Embryonic facial prominence (tissue), 1 donor: Measurements from ENCODE around the gene TCF12.

Experiments
- DNase-seq: peaks from one replicate; pipeline ENCODE4 v3.0.0-alpha.2; 2016; ENCODE audit errors: extremely low spot score

Gene TCF12

GRCh38 chr15:57296473-57297162 lies 378.2 kb downstream of the TCF12 start:
- DNase-seq, result no peak

GRCh38 chr15:57297163-57297593 lies 378.7 kb downstream of the TCF12 start:
- no peak for DNase-seq

- no peak for DNase-seq
Observed at GRCh38 chr15:57297630-57298029, 379.2 kb downstream of the TCF12 start.

- no peak for DNase-seq
Observed at GRCh38 chr15:57298204-57298603, 379.8 kb downstream of the TCF12 start.

GRCh38 chr15:57298843-57299550 lies 380.6 kb downstream of the TCF12 start:
- no peak for DNase-seq

- DNase-seq, result no peak
Observed at GRCh38 chr15:57301307-57301706, 382.9 kb downstream of the TCF12 start.

GRCh38 chr15:57302640-57303257 lies 384.3 kb downstream of the TCF12 start:
- no peak for DNase-seq

GRCh38 chr15:57305009-57305408 lies 386.6 kb downstream of the TCF12 start:
- DNase-seq, result no peak

- DNase-seq, result no peak
Observed at GRCh38 chr15:57306161-57306943, 387.9 kb downstream of the TCF12 start.

GRCh38 chr15:57306944-57307411 lies 388.5 kb downstream of the TCF12 start:
- DNase-seq, result no peak

- DNase-seq, result no peak
Observed at GRCh38 chr15:57307527-57308169, 389.2 kb downstream of the TCF12 start.

- DNase-seq, result no peak
Observed at GRCh38 chr15:57308170-57308545, 389.7 kb downstream of the TCF12 start.

- no peak for DNase-seq
Observed at GRCh38 chr15:57309856-57310760, 391.7 kb downstream of the TCF12 start.

GRCh38 chr15:57310876-57311275 lies 392.4 kb downstream of the TCF12 start:
- no peak for DNase-seq

- DNase-seq, result no peak
Observed at GRCh38 chr15:57312006-57312317, 393.5 kb downstream of the TCF12 start.

GRCh38 chr15:57312318-57313133 lies 394.1 kb downstream of the TCF12 start:
- DNase-seq, result no peak

- DNase-seq, result no peak
Observed at GRCh38 chr15:57313134-57313483, 394.7 kb downstream of the TCF12 start.

GRCh38 chr15:57314221-57314620 lies 395.8 kb downstream of the TCF12 start:
- DNase-seq, result no peak

GRCh38 chr15:57316451-57316850 lies 398.0 kb downstream of the TCF12 start:
- no peak for DNase-seq
